ENCODE results near the gene OBSCN.

- no peak for TF ChIP-seq CTCF (conservative IDR thresholded peaks at IDR 0.05; ENCODE audit: low read depth, low read length)
- no peak for TF ChIP-seq EZH2 (IDR thresholded peaks at IDR 0.05; ENCODE audit: low read length, unreplicated experiment)
Measured at GRCh38 chr1:228335406-228336307, 127.8 kb downstream of the OBSCN start.

Data from PC-3 (cell line).